ENCODE results near the gene VOPP1. TPM values are rescaled to one million over a fixed set of nuclear protein-coding genes. Genes with fewer than 3 reads are reported as not detected.

The VOPP1 gene
- total and polyA plus RNA-seq, 2 donors (not counting 3 experiments of a cell fraction or from before 2014, with no cell fraction given): 85.6 to 154 TPM

DNA sequence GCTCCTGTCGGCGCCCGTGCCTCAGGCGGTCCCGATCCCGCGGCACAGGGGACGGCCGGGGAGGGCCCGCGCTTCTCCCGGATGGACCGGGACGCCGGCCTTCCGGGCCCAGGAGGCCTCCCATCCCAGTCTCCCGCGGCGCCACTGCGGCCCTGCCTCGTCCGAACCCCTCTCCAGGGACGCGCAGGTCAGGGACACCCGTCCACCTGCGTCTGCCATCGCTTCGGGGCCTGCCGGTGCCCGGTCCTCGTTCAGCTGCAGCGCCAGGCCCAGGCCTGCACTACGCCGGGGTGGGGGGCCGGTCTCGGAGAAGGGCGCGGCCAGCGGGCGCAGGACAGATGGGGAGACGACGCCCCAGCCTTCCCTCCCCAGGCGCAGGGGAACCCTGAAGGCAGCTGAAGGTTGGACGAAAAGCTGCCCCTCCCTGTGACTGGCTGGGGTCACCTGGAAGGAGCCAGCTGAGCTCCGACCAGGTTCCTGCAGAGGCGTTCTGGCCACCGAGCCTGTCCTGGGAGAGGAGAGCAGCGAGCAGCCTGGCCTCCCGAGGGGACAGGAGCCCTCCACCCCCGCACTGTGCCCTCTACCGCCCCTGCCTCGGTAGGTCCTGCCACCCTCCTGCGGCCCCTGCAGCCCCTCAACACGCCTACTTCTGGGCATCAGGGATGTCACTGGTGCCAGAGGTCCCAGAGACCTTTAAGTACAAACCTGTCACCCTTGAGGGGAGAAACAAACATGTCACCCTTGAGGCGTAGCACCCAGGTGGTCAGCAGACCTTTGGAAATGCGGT is 122.9 kb downstream of the VOPP1 start:
- DNase-seq (ENCODE audit: low read depth, low spot score) (no peak), FAIRE-seq (no peak)
- Histone ChIP-seq H3K9me3 (replicated peaks; ENCODE audit: control insufficient read depth, insufficient read depth, low read length) (no peaks in the 10 kb centered on the region), H3K4me1 (ENCODE audit: control insufficient read depth, extremely low read depth, insufficient read depth, low read length) (no peaks in the 10 kb centered on the region), H4K20me1 (replicated peaks; ENCODE audit: control insufficient read depth, extremely low read depth, insufficient read depth, low read length) (no peaks in the 10 kb centered on the region), H3K9ac (replicated peaks; ENCODE audit: extremely low read depth, insufficient read depth, low read length) (no peak overlapping the region), H3K9me1 (replicated peaks; ENCODE audit: control insufficient read depth, extremely low read depth, insufficient read depth, low read length) (no peaks in the 10 kb centered on the region), H3K79me2 (ENCODE audit: control insufficient read depth, insufficient read depth, low read length) (no peaks in the 10 kb centered on the region), H2AFZ (ENCODE audit: low read depth, low read length) (no peak overlapping the region), H3K4me2 (ENCODE audit: insufficient read depth, low read length) (no peak overlapping the region), H3K4me3 (replicated peaks in 1 of 3; ENCODE audit: insufficient read depth in 1 of 3, low read depth in 1 of 3, low read length in 3 of 3) (no peak overlapping the region), H3K27ac (ENCODE audit: insufficient read depth, low read depth, low read length) (no peak overlapping the region), H3K27me3 (ENCODE audit: control insufficient read depth in 2 of 2, insufficient read depth in 2 of 2, low read length in 2 of 2) (no peaks in the 10 kb centered on the region), H3K36me3 (ENCODE audit: control insufficient read depth in 2 of 2, extremely low read depth in 1 of 2, insufficient read depth in 2 of 2, low read length in 2 of 2) (no peaks in the 10 kb centered on the region)
- intact Hi-C loops (cut with micrococcal nuclease) (no loop called here), dilution Hi-C loops (cut with MboI; ENCODE audit: extremely low pct_ligation_motif_present, low sequenced_read_pairs) (no loop called here)
- BruUV-seq (replicated peaks): no TSS peak
- ChIA-PET POLR2A (no interaction called here), CTCF (no interaction called here)
- no peak for TF ChIP-seq EZH2 (IDR thresholded peaks at IDR 0.05; ENCODE audit: borderline replicate concordance, low read depth, low read length, severe bottlenecking)

DNA sequence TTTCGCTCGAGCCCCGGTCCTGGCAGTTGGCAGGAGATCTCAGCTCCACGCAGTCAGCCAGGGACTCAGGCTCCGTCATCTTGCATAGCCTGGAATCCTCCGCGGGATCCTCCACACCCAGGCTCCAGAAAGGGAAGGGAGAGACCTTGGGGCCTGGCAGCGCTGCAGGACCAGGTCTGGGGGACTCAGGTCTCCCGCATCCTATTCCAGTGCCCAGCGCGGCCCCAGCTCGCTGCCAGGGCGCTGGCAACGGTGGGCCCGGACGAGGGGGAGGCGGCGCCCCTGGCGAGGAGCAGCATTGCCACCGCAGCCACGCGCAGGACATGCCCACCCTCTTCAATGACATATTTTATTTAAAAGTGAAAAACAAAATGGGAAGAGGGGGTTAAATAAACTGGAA is 123.8 kb downstream of the VOPP1 start:
- Histone ChIP-seq H3K27me3 (ENCODE audit: control insufficient read depth in 2 of 2, insufficient read depth in 2 of 2, low read length in 2 of 2) (no peaks in the 10 kb centered on the region), H3K36me3 (ENCODE audit: control insufficient read depth in 2 of 2, extremely low read depth in 1 of 2, insufficient read depth in 2 of 2, low read length in 2 of 2) (no peaks in the 10 kb centered on the region), H3K79me2 (ENCODE audit: control insufficient read depth, insufficient read depth, low read length) (no peaks in the 10 kb centered on the region), H3K9me1 (replicated peaks; ENCODE audit: control insufficient read depth, extremely low read depth, insufficient read depth, low read length) (no peaks in the 10 kb centered on the region), H3K9ac (replicated peaks; ENCODE audit: extremely low read depth, insufficient read depth, low read length) (no peak overlapping the region), H3K4me3 (replicated peaks in 1 of 3; ENCODE audit: insufficient read depth in 1 of 3, low read depth in 1 of 3, low read length in 3 of 3) (no peak overlapping the region), H2AFZ (ENCODE audit: low read depth, low read length) (no peak overlapping the region), H3K9me3 (replicated peaks; ENCODE audit: control insufficient read depth, insufficient read depth, low read length) (no peaks in the 10 kb centered on the region), H3K4me1 (ENCODE audit: control insufficient read depth, extremely low read depth, insufficient read depth, low read length) (no peaks in the 10 kb centered on the region), H4K20me1 (replicated peaks; ENCODE audit: control insufficient read depth, extremely low read depth, insufficient read depth, low read length) (no peaks in the 10 kb centered on the region), H3K27ac (ENCODE audit: insufficient read depth, low read depth, low read length) (no peak overlapping the region), H3K4me2 (ENCODE audit: insufficient read depth, low read length) (no peak overlapping the region)
- DNase-seq (ENCODE audit: low read depth, low spot score) (no peak), FAIRE-seq (no peak)
- TF ChIP-seq POLR2A (IDR thresholded peaks at IDR 0.05; ENCODE audit: low read depth, low read length): no peak
- TF ChIP-seq, protein P1, sequence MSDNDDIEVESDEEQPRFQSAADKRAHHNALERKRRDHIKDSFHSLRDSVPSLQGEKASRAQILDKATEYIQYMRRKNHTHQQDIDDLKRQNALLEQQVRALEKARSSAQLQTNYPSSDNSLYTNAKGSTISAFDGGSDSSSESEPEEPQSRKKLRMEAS (IDR thresholded peaks at IDR 0.05; ENCODE audit: insufficient read depth, insufficient read length): no peak
- no peak for TF ChIP-seq GATA2 (IDR thresholded peaks at IDR 0.05; ENCODE audit: insufficient read depth, insufficient read length, low read depth, low read length)
- TF ChIP-seq MYC (IDR thresholded peaks at IDR 0.05; ENCODE audit: low read depth, low read length): no peak
- no peak for TF ChIP-seq FOS (IDR thresholded peaks at IDR 0.05; ENCODE audit: borderline replicate concordance, insufficient read depth, low read length)
- no peak for TF ChIP-seq EZH2 (IDR thresholded peaks at IDR 0.05; ENCODE audit: borderline replicate concordance, low read depth, low read length, severe bottlenecking)
- no peak for TF ChIP-seq POLR2AphosphoS5 (IDR thresholded peaks at IDR 0.05; ENCODE audit: insufficient read depth, low read depth, low read length)
- TF ChIP-seq, protein P2, sequence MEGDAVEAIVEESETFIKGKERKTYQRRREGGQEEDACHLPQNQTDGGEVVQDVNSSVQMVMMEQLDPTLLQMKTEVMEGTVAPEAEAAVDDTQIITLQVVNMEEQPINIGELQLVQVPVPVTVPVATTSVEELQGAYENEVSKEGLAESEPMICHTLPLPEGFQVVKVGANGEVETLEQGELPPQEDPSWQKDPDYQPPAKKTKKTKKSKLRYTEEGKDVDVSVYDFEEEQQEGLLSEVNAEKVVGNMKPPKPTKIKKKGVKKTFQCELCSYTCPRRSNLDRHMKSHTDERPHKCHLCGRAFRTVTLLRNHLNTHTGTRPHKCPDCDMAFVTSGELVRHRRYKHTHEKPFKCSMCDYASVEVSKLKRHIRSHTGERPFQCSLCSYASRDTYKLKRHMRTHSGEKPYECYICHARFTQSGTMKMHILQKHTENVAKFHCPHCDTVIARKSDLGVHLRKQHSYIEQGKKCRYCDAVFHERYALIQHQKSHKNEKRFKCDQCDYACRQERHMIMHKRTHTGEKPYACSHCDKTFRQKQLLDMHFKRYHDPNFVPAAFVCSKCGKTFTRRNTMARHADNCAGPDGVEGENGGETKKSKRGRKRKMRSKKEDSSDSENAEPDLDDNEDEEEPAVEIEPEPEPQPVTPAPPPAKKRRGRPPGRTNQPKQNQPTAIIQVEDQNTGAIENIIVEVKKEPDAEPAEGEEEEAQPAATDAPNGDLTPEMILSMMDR (IDR thresholded peaks at IDR 0.05; ENCODE audit: extremely low read depth in 1 of 2, insufficient read depth in 1 of 2, low read depth in 1 of 2, low read length in 2 of 2): no peak
- TF ChIP-seq JUN (IDR thresholded peaks at IDR 0.05; ENCODE audit: borderline replicate concordance, insufficient read depth, insufficient read length, low read depth): no peak
- POLR2A ChIA-PET: no interaction called here
- no TSS peak for BruUV-seq (replicated peaks)
- CTCF ChIA-PET: interaction anchor here (0.8 kb wide), 1 partner anchor 20 kb away, joined by 3 read pairs; no protein-coding TSS in a partner anchor
- dilution Hi-C loops (cut with MboI; ENCODE audit: extremely low pct_ligation_motif_present, low sequenced_read_pairs) (no loop called here), intact Hi-C loops (cut with micrococcal nuclease) (no loop called here)
